HG03354 (cell line): Measurements from ENCODE around the gene DIPK1B.

ENCODE experiments used
- ATAC-seq: cut with Tn5 transposase; IDR thresholded peaks from one replicate; pipeline ENCODE4 v1.9.1; 2021; ENCODE audit warnings: mild to moderate bottlenecking; ENCODE audit not compliant: unreplicated experiment, poor library complexity, severe bottlenecking

Gene DIPK1B

GRCh38 chr9:136672431-136673087 lies 39.8 kb upstream of the DIPK1B start:
- ATAC-seq, result no peak

DNA sequence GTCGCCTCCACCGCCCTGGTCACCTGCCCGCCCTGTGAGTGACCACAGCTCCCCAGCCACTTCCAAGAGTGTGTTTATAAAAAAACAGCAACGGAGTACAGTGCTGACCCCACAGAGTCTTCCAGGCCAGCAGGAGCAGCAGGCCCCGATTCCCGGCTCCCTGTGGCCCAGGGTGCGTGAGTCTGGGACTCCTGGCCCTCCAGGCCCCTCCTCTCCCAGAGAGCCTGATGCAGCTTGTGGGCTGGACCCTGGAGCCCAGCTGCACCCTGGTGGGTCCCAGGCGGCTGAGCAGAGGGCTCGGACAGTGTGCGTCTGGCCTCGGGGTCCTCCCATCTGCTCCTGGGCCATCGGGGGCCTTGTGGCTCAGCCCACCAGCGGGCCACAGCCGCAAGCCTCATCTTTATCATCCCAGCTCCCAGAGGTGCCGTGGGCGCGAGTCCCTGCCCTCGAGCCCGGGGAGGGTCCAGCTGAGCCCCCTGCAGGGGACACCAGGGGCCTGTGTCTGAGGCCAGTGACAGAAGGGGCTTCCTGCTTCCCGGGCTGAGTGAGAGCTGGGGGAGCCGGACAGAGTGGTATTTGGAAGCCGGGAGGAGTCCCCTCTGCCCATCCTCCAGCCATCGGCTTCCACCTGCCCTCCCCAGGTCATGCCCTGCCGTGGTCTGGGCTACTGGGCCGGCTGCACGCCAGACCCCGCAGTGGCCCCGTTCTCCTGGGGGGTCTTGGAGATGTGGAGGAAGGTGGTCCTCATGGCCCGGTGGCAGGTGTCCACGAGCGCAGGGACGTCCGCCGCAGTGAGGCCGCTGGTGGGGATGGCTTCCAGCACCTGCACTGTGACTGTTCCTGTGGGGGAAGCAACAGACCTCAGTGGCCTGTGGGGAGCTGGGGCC lies 39.0 kb upstream of the DIPK1B start:
- no peak for ATAC-seq

- no peak for ATAC-seq
These were observed 38.2 kb upstream of the DIPK1B start for GRCh38 chr9:136673975-136674785.

DNA sequence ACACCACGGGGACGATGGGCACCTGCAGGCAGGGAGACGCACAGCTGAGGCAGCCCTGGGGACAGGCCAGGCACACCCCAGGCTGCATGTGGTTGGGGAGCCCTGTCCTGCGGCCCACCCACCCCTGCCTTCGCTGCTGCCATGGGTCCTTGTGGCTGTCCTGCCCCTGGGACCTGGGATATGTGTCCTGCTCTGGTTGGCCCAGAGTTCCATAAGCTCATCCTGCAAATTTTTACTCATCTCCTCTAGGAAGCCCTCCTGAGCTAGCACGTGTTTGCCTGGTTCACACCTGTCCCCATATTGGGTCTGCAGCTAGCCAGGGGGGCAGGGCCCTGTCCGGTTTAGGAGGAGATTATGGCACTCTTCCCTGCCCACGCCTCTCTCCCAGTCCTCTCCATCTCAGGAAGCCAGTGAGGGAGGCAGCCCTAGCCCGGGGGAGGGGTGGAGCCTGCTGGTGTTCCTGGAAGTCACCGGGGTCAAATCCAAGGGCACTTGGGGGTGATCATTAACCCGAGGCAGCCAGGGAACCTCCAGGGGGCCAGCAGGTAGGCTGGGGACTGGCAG lies 37.5 kb upstream of the DIPK1B start:
- no peak for ATAC-seq

DNA sequence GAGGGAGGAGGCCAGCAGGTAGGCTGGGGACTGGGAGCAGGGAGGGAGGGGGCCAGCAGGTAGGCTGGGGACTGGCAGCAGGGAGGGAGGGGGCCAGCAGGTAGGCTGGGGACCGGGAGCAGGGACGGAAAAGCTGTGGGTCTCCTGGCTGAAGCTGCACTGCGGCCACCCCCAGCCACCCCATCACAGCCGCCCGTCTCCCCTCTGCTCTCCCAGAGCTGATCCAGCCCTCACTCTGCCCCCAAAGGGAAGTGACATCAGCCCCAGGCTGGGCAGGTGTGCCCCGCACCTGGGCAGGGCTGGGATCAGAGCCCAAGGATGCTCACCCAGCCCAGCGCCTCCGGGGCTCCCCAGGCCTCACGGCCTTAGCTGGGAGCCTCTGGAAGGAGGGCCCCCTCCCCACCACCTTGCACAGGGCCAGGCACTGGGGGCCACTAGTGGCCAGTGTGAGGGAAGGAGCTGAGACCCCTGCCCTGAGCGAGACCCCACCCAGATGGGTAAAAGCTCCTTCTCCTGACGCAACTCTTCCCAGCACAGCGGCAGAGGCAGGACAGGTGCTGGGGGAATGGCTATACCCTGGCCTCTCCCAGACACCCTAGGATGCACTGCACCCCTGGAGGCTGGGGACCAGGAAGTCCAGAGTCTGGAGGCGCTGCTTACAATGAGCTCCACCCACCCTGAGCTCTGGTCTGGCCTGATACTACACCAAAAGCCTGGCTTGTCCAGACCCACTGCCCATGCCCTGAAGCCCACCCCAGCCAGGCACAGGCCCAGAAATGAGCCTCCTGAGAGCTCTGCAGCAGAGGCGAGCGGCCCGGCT lies 36.7 kb upstream of the DIPK1B start:
- ATAC-seq, result no peak

DNA sequence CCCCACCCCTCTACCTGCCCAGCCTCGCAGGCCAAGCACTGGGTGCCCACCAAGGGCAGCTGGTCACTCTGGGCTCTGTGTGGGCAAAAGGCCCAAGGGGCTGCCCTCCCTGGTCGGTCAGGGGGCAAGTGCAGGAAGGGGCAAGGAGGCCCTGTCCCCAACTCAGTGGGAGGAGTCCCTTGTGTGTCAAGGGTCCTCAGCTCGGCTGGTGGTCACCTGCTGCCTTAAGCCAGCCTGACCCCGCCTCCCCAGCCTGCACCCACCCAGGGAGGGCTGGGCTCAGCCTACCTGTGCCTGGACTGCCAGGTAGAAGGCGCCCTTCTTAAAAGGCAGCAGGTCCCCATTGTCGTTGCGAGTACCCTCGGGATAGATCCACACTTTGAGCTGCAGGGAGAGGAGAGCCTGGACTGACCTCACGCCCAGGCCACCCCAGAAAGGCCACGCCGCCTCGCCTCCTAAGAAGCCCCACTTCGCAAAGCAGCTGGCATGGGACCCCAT lies 36.0 kb upstream of the DIPK1B start:
- ATAC-seq, result no peak

GRCh38 chr9:136676920-136677686 lies 35.3 kb upstream of the DIPK1B start:
- no peak for ATAC-seq

GRCh38 chr9:136678034-136678433 lies 34.3 kb upstream of the DIPK1B start:
- ATAC-seq, result no peak

- no peak for ATAC-seq
These were observed 33.7 kb upstream of the DIPK1B start for GRCh38 chr9:136678624-136679023.

GRCh38 chr9:136679431-136679941 lies 32.9 kb upstream of the DIPK1B start:
- ATAC-seq, result no peak

DNA sequence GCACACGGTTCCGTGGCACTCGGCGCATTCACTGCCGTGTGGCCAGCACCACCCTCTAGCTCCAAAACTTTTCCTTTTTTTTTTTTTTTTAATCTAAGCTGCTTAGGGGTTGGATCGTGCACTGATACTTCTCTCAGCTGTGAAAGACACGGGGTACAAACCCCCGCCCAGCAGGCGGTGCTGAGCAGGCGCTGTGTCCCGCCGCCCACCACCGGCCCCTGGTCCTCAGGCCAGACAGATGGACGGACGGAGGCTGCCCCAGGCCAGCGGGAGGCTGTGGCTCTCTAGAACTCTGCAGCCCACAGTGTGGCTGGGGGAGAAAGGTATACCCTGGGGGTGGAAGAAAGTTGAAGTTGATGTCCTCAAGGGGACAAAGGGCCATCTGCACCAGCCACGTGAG lies 31.3 kb upstream of the DIPK1B start:
- ATAC-seq, result no peak

DNA sequence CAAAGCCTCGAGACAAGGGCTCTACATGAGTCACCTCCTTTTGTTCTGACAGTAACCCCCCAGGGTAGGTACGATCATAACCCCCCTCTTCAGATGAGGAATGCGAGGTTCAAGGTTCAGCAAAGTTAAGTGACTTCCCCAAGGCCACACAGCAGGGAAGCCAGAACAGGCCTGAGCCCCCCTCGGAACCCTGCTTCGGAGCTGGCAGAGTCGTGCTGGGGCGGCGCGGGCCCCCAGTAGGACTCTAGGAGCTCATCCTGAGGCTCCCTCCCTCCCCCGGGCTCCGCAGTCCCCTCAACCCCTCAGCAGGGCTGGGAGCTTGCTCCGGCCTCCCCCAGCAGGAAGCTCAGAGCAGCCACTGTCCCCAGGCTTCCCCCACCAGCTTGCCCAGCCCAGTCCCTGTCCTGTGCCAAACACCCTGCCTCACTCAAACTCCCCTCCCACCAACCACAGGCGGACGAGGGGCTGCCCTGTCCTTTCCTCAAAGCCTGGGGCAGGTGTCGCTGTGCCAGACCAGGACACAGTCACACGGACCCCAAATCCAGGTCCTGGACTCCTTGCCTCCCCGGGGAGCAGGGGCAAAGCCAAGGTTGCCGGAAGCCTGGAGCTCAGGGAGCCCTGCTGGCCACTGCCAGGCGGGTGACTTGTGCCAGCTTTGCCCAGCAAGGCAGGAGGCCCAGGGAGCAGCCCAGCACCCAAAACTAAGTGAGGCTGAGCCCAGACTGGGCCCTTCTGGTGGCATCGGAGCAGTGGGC lies 30.2 kb upstream of the DIPK1B start:
- ATAC-seq, result no peak

DNA sequence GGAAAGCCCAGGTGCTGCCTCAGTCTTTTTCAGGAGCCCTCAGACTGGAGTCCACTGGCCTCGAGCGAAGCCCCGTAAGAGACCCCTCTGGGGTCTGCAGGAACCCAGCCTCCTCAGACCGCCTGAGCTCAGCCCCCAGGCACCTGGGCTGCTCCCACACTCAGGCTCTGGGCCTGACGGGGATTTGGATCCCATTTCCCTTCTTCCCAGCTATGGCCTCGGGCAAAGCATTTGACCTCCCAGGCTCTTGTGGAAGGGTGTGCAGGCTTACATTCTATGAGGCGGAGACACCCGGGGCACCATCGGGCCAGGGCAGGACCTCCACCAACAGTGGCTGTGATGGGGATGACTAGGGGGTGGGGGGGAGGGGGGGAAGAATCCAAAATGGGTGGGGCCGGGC lies 29.7 kb upstream of the DIPK1B start:
- ATAC-seq, result no peak

GRCh38 chr9:136683173-136683745 lies 29.1 kb upstream of the DIPK1B start:
- no peak for ATAC-seq

- ATAC-seq, result no peak
These were observed 28.6 kb upstream of the DIPK1B start for GRCh38 chr9:136683755-136684154.

DNA sequence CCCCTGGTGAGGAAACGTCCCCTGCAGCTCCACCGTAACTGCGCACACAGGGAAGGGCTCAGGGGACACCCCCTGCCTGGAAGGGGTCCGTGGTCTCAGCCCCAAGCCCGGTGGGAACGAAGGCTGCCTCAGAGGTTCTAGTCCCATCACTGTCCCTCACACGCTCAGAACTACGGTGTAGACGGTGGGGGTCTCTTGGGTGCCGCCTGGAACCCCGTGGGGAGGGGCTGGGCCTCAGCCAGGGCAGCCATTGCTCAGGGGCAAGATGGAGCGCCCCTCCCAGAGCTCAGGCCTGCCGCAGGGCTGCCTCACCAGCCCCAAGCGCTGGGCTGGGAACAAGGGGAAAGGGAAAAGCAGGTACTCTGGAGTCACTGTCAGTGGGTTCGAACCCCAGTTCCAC lies 28.0 kb upstream of the DIPK1B start:
- no peak for ATAC-seq

DNA sequence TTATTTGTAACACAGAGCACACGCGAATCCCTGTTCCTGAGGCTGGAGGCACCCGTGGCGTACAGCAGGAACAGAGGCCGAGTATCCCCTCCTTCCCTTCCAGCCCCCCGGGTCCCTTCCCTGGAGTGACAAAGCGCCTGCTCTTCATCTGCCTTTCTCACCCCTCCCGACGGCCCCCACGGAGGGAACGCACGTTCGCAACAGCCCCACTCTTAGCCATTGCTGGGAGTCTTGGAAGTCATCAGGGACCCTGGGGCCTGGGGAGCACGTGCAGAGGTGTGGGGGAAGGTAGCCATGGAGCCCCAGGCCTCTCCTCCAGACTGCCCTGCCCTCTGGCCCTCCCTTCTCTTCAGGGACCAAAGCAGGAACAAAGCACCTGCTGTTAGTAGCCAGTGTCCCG lies 27.6 kb upstream of the DIPK1B start:
- ATAC-seq, result no peak
